Measurements from ENCODE around the gene GDF10.

DNA sequence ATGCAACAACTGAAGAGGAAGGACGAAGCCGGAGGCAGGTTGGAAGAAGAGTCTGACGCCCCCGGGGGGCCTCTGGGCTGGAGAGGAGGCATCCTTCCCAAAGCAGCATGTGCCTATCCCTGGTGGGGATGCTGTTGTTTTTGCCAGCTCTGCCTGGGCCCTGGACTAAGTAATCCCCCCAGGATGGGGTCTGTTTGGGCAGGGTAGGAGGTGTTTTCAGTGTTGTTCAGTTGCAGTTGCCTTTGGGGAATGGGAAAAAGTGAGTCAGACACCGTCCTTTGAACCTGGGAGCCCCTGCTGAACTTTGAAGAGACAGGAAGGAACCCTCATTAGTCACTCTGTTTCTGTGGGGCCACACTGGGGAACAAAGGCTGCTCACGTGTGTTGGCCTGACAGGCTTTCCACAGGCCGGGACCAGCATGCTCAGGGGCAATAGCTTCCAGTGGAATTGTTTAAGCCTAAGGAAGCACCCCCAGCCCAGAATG, 35.2 kb upstream of the GDF10 start:
- TF ChIP-seq, protein P1, sequence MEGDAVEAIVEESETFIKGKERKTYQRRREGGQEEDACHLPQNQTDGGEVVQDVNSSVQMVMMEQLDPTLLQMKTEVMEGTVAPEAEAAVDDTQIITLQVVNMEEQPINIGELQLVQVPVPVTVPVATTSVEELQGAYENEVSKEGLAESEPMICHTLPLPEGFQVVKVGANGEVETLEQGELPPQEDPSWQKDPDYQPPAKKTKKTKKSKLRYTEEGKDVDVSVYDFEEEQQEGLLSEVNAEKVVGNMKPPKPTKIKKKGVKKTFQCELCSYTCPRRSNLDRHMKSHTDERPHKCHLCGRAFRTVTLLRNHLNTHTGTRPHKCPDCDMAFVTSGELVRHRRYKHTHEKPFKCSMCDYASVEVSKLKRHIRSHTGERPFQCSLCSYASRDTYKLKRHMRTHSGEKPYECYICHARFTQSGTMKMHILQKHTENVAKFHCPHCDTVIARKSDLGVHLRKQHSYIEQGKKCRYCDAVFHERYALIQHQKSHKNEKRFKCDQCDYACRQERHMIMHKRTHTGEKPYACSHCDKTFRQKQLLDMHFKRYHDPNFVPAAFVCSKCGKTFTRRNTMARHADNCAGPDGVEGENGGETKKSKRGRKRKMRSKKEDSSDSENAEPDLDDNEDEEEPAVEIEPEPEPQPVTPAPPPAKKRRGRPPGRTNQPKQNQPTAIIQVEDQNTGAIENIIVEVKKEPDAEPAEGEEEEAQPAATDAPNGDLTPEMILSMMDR (IDR thresholded peaks at IDR 0.05) = no peak
- no peak for TF ChIP-seq POLR2A (IDR thresholded peaks at IDR 0.05)
- no peak for TF ChIP-seq POLR2AphosphoS5 (IDR thresholded peaks at IDR 0.05)
